Germinal center (tissue), 1 donor: ENCODE data around the gene TBC1D24.
"Not testable (repeated sequence)": the region's sequence is repeated elsewhere in the genome, so short reads cannot be mapped to it uniquely, and the experiment has no call there.

ENCODE experiments used
- DNase-seq: peaks from one replicate; pipeline ENCODE4 v3.0.0; 2012; ENCODE audit warnings: mixed read lengths, low spot score

The TBC1D24 gene

GRCh38 chr16:2533142-2533755 lies 58.3 kb downstream of the TBC1D24 start:
- not testable (repeated sequence) for DNase-seq

DNA sequence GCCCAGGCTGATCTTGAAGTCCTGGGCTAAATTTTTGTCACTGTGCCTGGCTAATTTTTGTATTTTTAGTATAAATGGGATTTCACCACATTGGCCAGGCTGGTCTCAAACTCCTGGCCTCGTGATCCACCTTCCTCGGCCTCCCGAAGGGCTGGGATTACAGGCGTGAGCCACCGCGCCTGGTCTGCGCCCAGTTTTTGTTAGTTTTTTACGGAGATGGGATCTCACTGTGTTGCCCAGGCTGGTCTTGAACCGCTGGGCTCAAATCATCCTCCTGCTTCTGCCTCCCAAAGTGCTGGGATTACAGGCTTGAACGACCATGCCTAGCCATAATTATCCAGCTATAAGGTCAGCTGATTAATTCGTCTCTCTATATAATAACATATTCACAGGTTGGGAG lies 59.0 kb downstream of the TBC1D24 start:
- DNase-seq: no peak

GRCh38 chr16:2534335-2534734 lies 59.4 kb downstream of the TBC1D24 start:
- DNase-seq: not testable (repeated sequence)

DNA sequence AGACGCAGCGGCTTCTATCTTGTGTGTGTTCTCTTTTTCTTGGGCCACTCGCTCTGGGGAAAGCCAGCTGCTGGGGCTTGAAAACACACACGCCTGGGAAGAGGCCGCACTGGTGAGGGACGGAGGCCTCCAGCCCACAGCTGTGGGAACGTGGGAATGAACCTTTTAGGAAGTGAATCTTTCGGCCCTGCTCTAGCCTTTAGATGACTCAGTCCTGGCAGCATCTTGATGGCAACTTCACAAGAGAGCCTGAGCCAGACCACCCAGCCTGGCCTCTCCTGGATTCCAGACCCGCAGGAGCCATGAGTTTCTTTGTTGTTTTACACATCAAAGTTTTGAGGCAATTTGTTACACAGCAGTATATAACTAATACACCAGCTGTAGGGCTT lies 60.7 kb downstream of the TBC1D24 start:
- DNase-seq: no peak

DNA sequence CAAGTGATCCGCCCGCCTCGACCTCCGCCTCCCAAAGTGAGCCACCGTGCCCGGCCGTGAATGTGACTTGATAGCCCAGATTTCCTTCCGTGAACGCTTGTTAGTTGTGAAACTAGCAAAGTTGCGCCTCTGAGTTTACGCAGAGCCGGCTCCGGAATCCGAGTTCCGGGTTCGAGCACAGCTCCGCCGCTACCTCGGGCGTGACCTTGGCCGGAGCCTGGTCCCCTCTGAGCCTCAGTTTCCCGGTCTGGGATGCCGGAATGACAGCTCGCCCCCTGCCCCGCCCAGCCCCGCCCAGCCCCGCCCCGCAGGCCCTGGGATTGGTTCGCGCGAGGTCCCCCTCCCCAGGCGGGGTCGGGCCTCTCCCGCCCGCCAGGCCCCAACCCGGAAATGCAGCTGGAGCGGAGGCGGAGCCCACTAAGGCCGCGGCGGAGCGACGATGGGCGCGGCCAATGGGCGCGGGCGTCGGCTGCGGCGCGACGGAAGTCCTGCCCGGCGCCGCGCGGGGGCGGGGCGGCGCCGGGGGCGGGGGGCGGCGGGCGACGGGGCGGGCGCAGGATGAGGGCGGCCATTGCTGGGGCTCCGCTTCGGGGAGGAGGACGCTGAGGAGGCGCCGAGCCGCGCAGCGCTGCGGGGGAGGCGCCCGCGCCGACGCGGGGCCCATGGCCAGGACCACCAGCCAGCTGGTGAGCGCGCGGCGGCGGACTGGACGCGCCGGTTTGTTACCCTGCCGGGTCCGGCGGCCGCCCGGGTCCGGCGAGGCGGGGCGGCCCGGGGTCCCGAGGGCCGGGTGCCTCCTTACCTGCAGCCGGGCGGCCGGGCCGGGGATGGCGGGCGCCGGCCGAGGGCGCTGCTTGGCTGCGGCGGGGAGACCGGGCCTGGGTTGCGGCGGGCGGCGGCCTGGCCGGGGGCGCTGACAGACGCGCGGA lies 62.8 kb downstream of the TBC1D24 start, which contains the start of gene PDPK1:
Gene PDPK1 (plus strand): TSS at position 571 of the 929 bp plus-strand sequence. CDS start 92 bp downstream, at position 663.
- DNase-seq: peak; percentile 95

GRCh38 chr16:2539192-2539844 lies 64.4 kb downstream of the TBC1D24 start:
- DNase-seq: not testable (repeated sequence)

DNA sequence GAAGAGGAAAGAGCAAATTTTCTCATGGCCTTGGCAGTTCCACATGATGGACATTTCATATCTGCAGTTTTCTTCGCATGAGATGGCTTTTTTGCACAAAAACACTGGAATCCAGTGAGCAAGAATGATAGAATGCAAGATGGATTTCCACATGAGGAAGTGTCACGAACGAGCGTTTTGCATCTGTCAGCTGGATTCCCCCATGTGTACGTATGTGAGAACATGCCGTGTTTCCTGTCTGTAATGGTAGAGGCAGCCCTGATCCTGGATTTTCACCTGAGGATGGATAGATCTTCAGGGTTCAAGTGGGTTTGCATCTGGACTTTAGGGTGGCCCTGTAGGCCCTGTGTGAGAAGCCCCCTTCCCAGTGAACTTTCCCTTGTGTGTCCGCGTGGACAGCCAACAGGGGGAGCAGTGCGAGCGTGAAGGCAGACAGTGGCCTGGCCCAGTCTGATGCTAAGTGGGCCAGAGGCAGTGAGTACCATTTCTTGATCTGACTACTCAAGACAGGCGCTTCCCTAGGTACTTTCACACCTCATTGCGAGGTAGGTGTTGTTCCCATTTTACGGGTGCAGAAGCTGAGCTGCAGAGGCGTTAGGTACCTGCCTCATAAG lies 65.0 kb downstream of the TBC1D24 start:
- DNase-seq: not testable (repeated sequence)

GRCh38 chr16:2540912-2541311 lies 66.0 kb downstream of the TBC1D24 start:
- DNase-seq: not testable (repeated sequence)

DNA sequence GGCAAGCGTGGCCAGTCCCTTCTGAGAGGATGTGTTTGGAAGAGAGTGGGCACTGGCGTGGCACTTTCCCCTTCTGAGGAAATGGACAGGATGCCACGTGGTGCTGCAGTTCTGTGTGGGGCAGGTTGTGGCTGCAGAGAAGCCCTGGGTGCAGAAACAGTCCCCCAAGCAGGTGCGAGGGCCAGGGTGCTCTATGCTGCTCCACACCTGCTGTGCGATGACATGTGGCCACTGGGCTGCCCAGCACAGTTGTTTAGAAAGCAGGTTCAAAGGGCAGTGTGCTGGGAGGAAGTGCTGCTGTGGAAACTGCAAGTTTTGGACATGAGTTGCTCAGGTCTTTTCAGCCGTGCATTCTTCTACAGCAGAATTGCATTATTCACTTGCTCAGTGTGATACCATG lies 66.5 kb downstream of the TBC1D24 start:
- not testable (repeated sequence) for DNase-seq

- not testable (repeated sequence) for DNase-seq
These were observed 68.8 kb downstream of the TBC1D24 start for GRCh38 chr16:2543771-2544170.

- DNase-seq: not testable (repeated sequence)
These were observed 75.5 kb downstream of the TBC1D24 start for GRCh38 chr16:2550283-2550878.

DNA sequence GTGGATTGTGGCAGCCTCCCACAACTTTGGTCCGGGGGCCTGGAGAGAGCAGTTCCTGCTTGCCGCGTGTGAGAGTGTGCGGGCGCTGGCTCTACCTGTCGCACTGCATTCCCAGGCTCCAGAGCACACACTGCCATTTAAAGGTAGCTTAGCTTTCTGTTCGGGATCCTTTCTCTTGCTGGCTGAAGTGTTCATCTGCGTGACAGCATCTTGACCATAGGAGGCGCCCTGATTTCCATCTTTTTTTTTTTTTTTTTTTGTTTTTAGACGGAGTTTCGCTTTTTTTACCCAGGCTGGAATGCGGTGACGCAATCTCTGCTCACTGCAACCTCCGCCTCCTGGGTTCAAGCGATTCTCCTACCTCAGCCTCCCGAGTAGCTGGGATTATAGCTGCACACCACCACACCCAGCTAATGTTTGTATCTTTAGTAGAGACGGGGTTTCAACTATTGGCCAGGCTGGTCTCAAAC lies 76.5 kb downstream of the TBC1D24 start:
- not testable (repeated sequence) for DNase-seq

GRCh38 chr16:2554709-2555425 lies 79.9 kb downstream of the TBC1D24 start:
- not testable (repeated sequence) for DNase-seq
